Tibial artery (tissue), 4 donors: Measurements from ENCODE around the gene TBC1D1.

Experiments used
- DNase-seq, 2 donors: peaks; one replicate each; pipeline ENCODE4 v3.0.0-alpha.2; 2019
- H3K27ac ChIP-seq, 2 donors: fragments of 200-600 bp; sonication (generic) in 1 of 2; 1 replicate in 1 of 2; 2 replicates in 1 of 2; pipeline ENCODE4 v1.5.1; 2018 to 2019; ENCODE audit warnings: mild to moderate bottlenecking in 1 of 2
- H3K27me3 ChIP-seq, 2 donors: fragments of 200-600 bp; sonication (generic) in 1 of 2; one replicate each; pipeline versions ENCODE4 v1.5.1 to v1.6.0; 2016 to 2019
- H3K36me3 ChIP-seq, 3 donors: fragments of 200-600 bp; sonication (generic) in 2 of 3; one replicate each; pipeline ENCODE4 v1.5.1; 2016 to 2019; ENCODE audit warnings: mild to moderate bottlenecking in 2 of 3
- H3K4me1 ChIP-seq, 4 donors: fragments of 200-600 bp; sonication (generic) in 2 of 4; 1 replicate in 3 of 4; 2 replicates in 1 of 4; pipeline ENCODE4 v1.5.1; 2016 to 2019
- H3K4me3 ChIP-seq, 2 donors: fragments of 200-600 bp; sonication (generic) in 1 of 2; 1 replicate in 1 of 2; 2 replicates in 1 of 2; pipeline ENCODE4 v1.5.1; 2018 to 2019; ENCODE audit warnings: mild to moderate bottlenecking in 2 of 2
- H3K9me3 ChIP-seq, 3 donors: fragments of 200-600 bp; sonication (generic) in 1 of 3; one replicate each; pipeline ENCODE4 v1.5.1; 2016 to 2019
- intact Hi-C: fragments of 100-400 bp; cut with DNase I; formaldehyde crosslinking; loops from one replicate; pipeline ENCODE4 v1.15.0; 2023; ENCODE audit warnings: low total_unique reads
- TF ChIP-seq, protein P1 (sequence below), 2 experiments: fragments of 200-600 bp in 1 of 2; fragments of 450-650 bp in 1 of 2; IDR thresholded peaks; one replicate each; pipeline ENCODE4 v1.5.1; 2017 to 2019; ENCODE audit warnings: antibody characterized with exemption in 2 of 2, mild to moderate bottlenecking in 1 of 2, moderate library complexity in 1 of 2

The TBC1D1 gene

DNA sequence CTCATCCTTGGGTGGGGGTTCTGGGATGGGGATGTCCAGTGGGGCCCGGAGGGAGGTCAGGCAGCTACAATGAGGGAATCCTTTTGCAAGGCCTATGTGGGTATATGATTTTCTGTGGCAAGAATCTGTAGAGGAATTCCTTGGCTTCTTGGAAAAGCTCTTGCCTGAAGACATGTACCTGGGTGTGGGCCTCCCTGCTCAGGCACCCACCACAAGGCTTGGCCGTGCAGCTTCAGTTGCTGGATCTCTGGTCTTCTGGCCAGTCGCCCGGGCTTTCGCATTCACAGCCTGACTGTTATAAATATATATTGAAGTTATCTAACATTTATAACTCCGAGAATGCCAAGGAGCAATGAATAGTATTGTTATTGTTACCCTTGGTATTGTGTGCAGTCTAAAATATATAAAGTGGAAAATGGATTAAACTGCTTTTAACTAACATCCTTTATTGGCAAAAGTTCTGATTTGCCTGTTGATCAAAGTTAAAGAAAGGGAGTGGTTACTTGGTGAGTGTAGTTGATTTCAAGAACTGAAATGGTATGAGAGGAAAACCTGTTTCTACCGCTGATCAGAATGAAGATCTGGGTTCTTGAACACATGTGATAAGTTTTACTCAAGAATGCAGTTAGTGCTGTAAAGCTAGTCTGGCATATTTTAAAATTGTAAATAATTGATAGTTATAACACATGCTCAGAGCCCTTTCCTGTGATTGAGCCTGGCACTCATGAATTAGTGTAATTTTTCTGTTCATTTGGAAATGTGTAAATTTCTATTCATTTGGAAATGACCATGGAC is 105.3 kb downstream of the TBC1D1 start:
- no peak for DNase-seq
- peak overlapping the region; percentile 58 to 80 for H3K27ac ChIP-seq
- intact Hi-C loops: no loop called here
- peaks cover 0 to 82% (median 41%) of the 10 kb centered on the region in 4 donors for H3K4me1 ChIP-seq
- TF ChIP-seq, protein P1, sequence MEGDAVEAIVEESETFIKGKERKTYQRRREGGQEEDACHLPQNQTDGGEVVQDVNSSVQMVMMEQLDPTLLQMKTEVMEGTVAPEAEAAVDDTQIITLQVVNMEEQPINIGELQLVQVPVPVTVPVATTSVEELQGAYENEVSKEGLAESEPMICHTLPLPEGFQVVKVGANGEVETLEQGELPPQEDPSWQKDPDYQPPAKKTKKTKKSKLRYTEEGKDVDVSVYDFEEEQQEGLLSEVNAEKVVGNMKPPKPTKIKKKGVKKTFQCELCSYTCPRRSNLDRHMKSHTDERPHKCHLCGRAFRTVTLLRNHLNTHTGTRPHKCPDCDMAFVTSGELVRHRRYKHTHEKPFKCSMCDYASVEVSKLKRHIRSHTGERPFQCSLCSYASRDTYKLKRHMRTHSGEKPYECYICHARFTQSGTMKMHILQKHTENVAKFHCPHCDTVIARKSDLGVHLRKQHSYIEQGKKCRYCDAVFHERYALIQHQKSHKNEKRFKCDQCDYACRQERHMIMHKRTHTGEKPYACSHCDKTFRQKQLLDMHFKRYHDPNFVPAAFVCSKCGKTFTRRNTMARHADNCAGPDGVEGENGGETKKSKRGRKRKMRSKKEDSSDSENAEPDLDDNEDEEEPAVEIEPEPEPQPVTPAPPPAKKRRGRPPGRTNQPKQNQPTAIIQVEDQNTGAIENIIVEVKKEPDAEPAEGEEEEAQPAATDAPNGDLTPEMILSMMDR (IDR thresholded peaks at IDR 0.05): no peak
- H3K27me3 ChIP-seq: no peaks in the 10 kb centered on the region
- no peaks in the 10 kb centered on the region for H3K9me3 ChIP-seq
- no peaks in the 10 kb centered on the region for H3K36me3 ChIP-seq
- no peak overlapping the region for H3K4me3 ChIP-seq

DNA sequence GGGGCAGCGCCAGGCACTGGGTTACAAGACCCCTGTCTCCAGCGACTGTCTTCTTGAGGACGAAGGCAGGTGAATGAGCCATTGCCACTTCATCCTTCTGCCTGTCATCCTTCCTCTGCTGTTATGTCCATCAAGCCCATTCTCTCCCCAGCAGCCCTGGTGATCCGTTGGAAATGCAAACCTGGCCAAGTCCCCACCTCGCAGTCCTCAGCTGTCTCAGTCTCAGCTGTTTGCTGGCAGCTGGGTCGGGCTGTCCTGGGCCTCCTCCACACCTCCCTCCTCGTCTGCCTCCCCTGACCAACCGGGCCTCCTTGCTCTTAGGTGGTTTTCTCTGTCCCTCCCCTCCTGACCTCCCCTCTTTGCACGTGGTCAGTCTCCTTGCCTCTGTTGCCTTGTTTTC is 107.3 kb downstream of the TBC1D1 start:
- H3K4me3 ChIP-seq: no peak overlapping the region
- TF ChIP-seq, protein P1 (IDR thresholded peaks at IDR 0.05): no peak
- peaks cover 0 to 80% (median 37%) of the 10 kb centered on the region in 4 donors for H3K4me1 ChIP-seq
- peak overlapping the region; percentile 58 to 80 for H3K27ac ChIP-seq
- DNase-seq: no peak
- intact Hi-C loops: no loop called here
- no peaks in the 10 kb centered on the region for H3K36me3 ChIP-seq
- H3K27me3 ChIP-seq: no peaks in the 10 kb centered on the region
- no peaks in the 10 kb centered on the region for H3K9me3 ChIP-seq

DNA sequence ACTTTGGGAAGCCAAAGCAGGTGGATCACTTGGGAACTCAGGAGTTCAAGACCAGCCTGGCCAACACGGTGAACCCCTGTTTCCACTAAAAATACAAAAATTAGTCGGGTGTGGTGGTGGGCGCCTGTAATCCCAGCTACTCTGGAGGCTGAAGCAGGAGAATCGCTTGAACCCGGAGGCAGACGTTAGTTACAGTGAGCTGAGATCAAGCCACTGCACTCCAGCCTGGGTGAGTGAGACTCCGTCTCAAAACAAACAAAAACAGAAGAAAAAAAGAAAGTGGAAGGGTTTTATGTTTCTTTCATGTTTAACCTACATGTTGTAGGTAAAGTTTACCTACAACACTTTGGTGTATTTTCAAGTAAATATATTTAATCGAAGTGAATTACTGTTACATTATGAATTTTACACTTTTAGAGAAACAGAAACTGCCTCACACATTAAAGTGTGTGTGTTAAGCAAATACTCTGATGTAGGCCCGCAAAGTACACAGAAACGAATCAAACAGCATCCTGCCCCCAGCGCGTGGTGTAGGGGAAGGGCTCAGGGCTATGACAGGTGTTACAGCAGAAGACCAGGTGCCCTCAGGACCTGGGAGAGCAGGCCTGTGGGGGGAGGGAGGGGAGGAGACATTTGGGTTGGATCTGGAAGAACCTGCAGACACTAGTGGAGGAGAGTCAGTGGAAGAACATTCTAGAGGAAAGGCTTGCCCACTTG is 108.3 kb downstream of the TBC1D1 start:
- TF ChIP-seq, protein P1 (IDR thresholded peaks at IDR 0.05): no peak
- no peak for DNase-seq
- no peaks in the 10 kb centered on the region for H3K36me3 ChIP-seq
- no peaks in the 10 kb centered on the region for H3K27me3 ChIP-seq
- H3K4me3 ChIP-seq: no peak overlapping the region
- peaks cover 0 to 80% (median 39%) of the 10 kb centered on the region in 4 donors for H3K4me1 ChIP-seq
- no peaks in the 10 kb centered on the region for H3K9me3 ChIP-seq
- intact Hi-C loops: no loop called here
- H3K27ac ChIP-seq: peak overlapping the region in 1 of 2 donors; percentile 58

DNA sequence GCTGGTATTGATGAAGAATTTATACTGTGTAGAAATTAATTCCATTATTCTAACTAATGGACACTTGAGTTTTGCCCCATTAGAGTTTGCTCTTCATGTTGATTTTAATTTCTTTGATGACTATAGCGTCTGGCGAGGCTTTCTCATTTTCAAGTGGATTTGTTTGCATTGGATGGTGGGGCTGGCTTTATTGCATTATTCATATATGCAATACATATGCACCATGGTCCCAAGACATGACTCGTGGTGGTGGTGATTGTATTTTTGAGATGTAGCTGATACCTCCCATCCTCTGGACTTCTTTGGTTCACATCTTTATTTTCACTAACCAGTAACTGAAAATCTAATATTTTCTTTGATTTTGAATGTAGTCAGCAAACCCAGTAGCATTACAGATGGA is 109.1 kb downstream of the TBC1D1 start:
- H3K27ac ChIP-seq: no peak overlapping the region
- no peaks in the 10 kb centered on the region for H3K36me3 ChIP-seq
- H3K4me1 ChIP-seq: peaks cover 0 to 80% (median 37%) of the 10 kb centered on the region in 4 donors
- no peaks in the 10 kb centered on the region for H3K27me3 ChIP-seq
- TF ChIP-seq, protein P1 (IDR thresholded peaks at IDR 0.05): no peak
- DNase-seq: no peak
- no peak overlapping the region for H3K4me3 ChIP-seq
- no peaks in the 10 kb centered on the region for H3K9me3 ChIP-seq
- intact Hi-C loops: no loop called here

DNA sequence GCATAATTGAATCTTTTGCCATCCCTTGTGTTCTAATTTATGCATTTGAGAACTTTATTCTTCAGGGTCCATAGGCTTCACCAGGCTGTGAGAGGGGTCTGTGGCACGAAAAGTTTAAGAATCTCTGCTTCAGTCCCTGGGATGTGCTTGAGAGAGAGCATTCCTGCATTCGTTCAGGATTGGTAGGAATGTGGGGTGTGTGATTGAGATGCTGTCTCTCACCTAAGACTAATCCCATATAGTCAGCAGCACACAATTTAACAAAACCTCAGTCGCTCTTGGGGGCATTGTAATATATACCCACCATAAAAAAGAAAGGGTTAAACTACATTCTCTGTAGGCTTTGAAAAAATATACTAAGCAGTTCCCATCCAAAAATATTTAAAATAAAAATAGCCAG is 111.0 kb downstream of the TBC1D1 start:
- H3K9me3 ChIP-seq: no peaks in the 10 kb centered on the region
- H3K4me1 ChIP-seq: peaks cover 0 to 75% (median 30%) of the 10 kb centered on the region in 4 donors
- intact Hi-C loops: no loop called here
- no peaks in the 10 kb centered on the region for H3K36me3 ChIP-seq
- DNase-seq: no peak
- no peak overlapping the region for H3K27ac ChIP-seq
- no peaks in the 10 kb centered on the region for H3K27me3 ChIP-seq
- no peak overlapping the region for H3K4me3 ChIP-seq
- TF ChIP-seq, protein P1 (IDR thresholded peaks at IDR 0.05): no peak
